Uterus (tissue), 2 donors: Measurements from ENCODE around the gene ZNF292.

Experiments
- CTCF ChIP-seq, 4 experiments: fragments of 200-600 bp in 2 of 4; fragments of 450-650 bp in 2 of 4; sonication (generic) in 2 of 4; IDR thresholded peaks; one replicate each; pipeline ENCODE4 v1.5.1; 2016 to 2019; ENCODE audit warnings: antibody characterized with exemption in 4 of 4, mild to moderate bottlenecking in 2 of 4, moderate library complexity in 1 of 4
- POLR2A ChIP-seq, 2 donors: fragments of 450-650 bp; IDR thresholded peaks; one replicate each; pipeline ENCODE4 v1.6.1; 2016; ENCODE audit warnings: antibody characterized with exemption in 2 of 2, mild to moderate bottlenecking in 1 of 2, moderate library complexity in 1 of 2

GRCh38 chr6:87209812-87210211 is 54.4 kb downstream of the ZNF292 start:
- TF ChIP-seq CTCF (IDR thresholded peaks at IDR 0.05) (no peak), POLR2A (IDR thresholded peaks at IDR 0.05) (no peak)
